Mesothelial cell of epicardium (in vitro differentiated cells): ENCODE data around the gene ONECUT2. TPM values are rescaled to one million over a fixed set of nuclear protein-coding genes. Genes with fewer than 3 reads are reported as not detected.

Source experiments
- DNase-seq, 2 experiments: peaks; one replicate each; pipeline ENCODE4 v3.0.0; 2021; ENCODE audit warnings: low spot score in 2 of 2; ENCODE audit not compliant: unreplicated experiment in 2 of 2
- H3K27ac Mint-ChIP-seq: 2 replicates; pipeline ENCODE4 v1.8.0; 2021; ENCODE audit warnings: mixed read lengths
- H3K27me3 Mint-ChIP-seq: 2 replicates; pipeline ENCODE4 v1.8.0; 2021; ENCODE audit warnings: low read depth, mixed read lengths
- H3K36me3 Mint-ChIP-seq: 2 replicates; pipeline ENCODE4 v1.8.0; 2021; ENCODE audit warnings: mixed read lengths
- H3K4me1 Mint-ChIP-seq: 2 replicates; pipeline ENCODE4 v1.8.0; 2021; ENCODE audit warnings: mixed read lengths
- H3K4me3 Mint-ChIP-seq: 2 replicates; pipeline ENCODE4 v1.8.0; 2021; ENCODE audit warnings: mild to moderate bottlenecking, moderate library complexity, mixed read lengths
- H3K9me3 Mint-ChIP-seq: 2 replicates; pipeline ENCODE4 v1.8.0; 2021; ENCODE audit warnings: mixed read lengths
- CTCF ChIP-seq: fragments of 200-600 bp; sonication (generic); IDR thresholded peaks from one replicate; pipeline ENCODE4 v1.5.0; 2021; ENCODE audit warnings: antibody characterized with exemption; ENCODE audit not compliant: unreplicated experiment
- total RNA-seq: library from RNA; stranded (reverse); gene quantifications from 3 replicates; pipeline ENCODE4 v1.2.1, GENCODE V29; 2021

The ONECUT2 gene
- total RNA-seq, 1 donor from 2014 or later = 0.09 TPM

GRCh38 chr18:57437402-57437765 is 2.2 kb downstream of the ONECUT2 start:
- H3K9me3 Mint-ChIP-seq = no peaks in the 10 kb centered on the region
- peak overlapping the region; percentile 58 for H3K4me3 Mint-ChIP-seq
- DNase-seq = no peak
- no peak for TF ChIP-seq CTCF
- H3K27me3 Mint-ChIP-seq = peaks cover 96% of the 10 kb centered on the region
- no peak overlapping the region for H3K27ac Mint-ChIP-seq
- H3K36me3 Mint-ChIP-seq = no peaks in the 10 kb centered on the region
- H3K4me1 Mint-ChIP-seq = peaks cover 35% of the 10 kb centered on the region

- no peaks in the 10 kb centered on the region for H3K9me3 Mint-ChIP-seq
- peaks cover 35% of the 10 kb centered on the region for H3K4me1 Mint-ChIP-seq
- H3K36me3 Mint-ChIP-seq = no peaks in the 10 kb centered on the region
- H3K27ac Mint-ChIP-seq = no peak overlapping the region
- TF ChIP-seq CTCF = peak; percentile 52
- DNase-seq = peak in 1 of 2 experiments; percentile 62
- H3K4me3 Mint-ChIP-seq = peak overlapping the region; percentile 58
- peaks cover 96% of the 10 kb centered on the region for H3K27me3 Mint-ChIP-seq
Measured at GRCh38 chr18:57437766-57438671, 2.8 kb downstream of the ONECUT2 start.

GRCh38 chr18:57438743-57439608 is 3.8 kb downstream of the ONECUT2 start:
- H3K36me3 Mint-ChIP-seq = no peaks in the 10 kb centered on the region
- H3K4me1 Mint-ChIP-seq = peaks cover 35% of the 10 kb centered on the region
- no peak for TF ChIP-seq CTCF
- H3K4me3 Mint-ChIP-seq = peak overlapping the region; percentile 58
- H3K9me3 Mint-ChIP-seq = no peaks in the 10 kb centered on the region
- no peak overlapping the region for H3K27ac Mint-ChIP-seq
- H3K27me3 Mint-ChIP-seq = peaks cover 96% of the 10 kb centered on the region
- DNase-seq = no peak

- Mint-ChIP-seq H3K27me3 (peaks cover 96% of the 10 kb centered on the region), H3K36me3 (no peaks in the 10 kb centered on the region), H3K27ac (no peak overlapping the region), H3K4me3 (no peak overlapping the region), H3K4me1 (peaks cover 32% of the 10 kb centered on the region), H3K9me3 (no peaks in the 10 kb centered on the region)
- no peak for DNase-seq
- no peak for TF ChIP-seq CTCF
Measured at GRCh38 chr18:57439609-57439968, 4.4 kb downstream of the ONECUT2 start.

GRCh38 chr18:57439985-57440330 is 4.8 kb downstream of the ONECUT2 start:
- H3K27ac Mint-ChIP-seq = no peak overlapping the region
- H3K4me1 Mint-ChIP-seq = peaks cover 30% of the 10 kb centered on the region

More at GRCh38 chr18:57439985-57440330, 4.8 kb downstream of the ONECUT2 start:
- no peak for DNase-seq
- TF ChIP-seq CTCF = no peak
- Mint-ChIP-seq H3K36me3 (no peaks in the 10 kb centered on the region), H3K4me3 (no peak overlapping the region), H3K27me3 (peaks cover 96% of the 10 kb centered on the region), H3K9me3 (no peaks in the 10 kb centered on the region)
